Endothelial cell of umbilical vein (primary cell): ENCODE data around the gene PEX10. TPM values are rescaled to one million over a fixed set of nuclear protein-coding genes. Genes with fewer than 3 reads are reported as not detected.

Experiments
- BruUV-seq: library from RNA; stranded (reverse); fragments of 400-500 nt; replicated peaks from 2 replicates; lab custom pipeline; 2021; lab: Mats Ljungman, UMichigan
- CTCF ChIA-PET: fragments of 300-600, 350-600 bp; sonication (Branson Sonifier 250); formaldehyde crosslinking; loops from one replicate; lab custom pipeline; 2021; ENCODE audit warnings: antibody characterized with exemption, inconsistent platforms; lab: Charles Lee
- POLR2A ChIA-PET: fragments of 300-600, 350-600 bp; sonication (Branson Sonifier 250); formaldehyde crosslinking; loops from one replicate; lab custom pipeline; 2021; ENCODE audit warnings: antibody characterized with exemption, inconsistent platforms; lab: Charles Lee
- DNase-seq: peaks from one replicate; pipeline ENCODE4 v3.0.0-alpha.2; 2011; ENCODE audit warnings: low read depth, low spot score
- FAIRE-seq: peaks from 2 replicates; lab custom pipeline; 2011; peaks lifted over from hg19 to GRCh38; lab: Jason Lieb, UNC
- H2AFZ ChIP-seq: 2 replicates; pipeline ENCODE4 v1.6.0; 2012; ENCODE audit warnings: low read depth, low read length, control low read depth, inconsistent platforms
- H3K27ac ChIP-seq: 2 replicates; pipeline ENCODE4 v1.5.1; 2011; ENCODE audit warnings: low read depth, mild to moderate bottlenecking, control low read depth, low read length, moderate library complexity; ENCODE audit not compliant: insufficient read depth
- H3K27me3 ChIP-seq, 2 experiments: 2 replicates each; pipeline versions ENCODE4 v1.6.0 to v1.6.1; 2011; ENCODE audit warnings: low read length in 2 of 2, mixed read lengths in 1 of 2; ENCODE audit not compliant: control insufficient read depth in 2 of 2, insufficient read depth in 2 of 2
- H3K36me3 ChIP-seq, 2 experiments: 2 replicates in 1 of 2; 3 replicates in 1 of 2; pipeline ENCODE4 v1.5.1; 2011; ENCODE audit warnings: low read length in 2 of 2, mild to moderate bottlenecking in 1 of 2, moderate library complexity in 1 of 2; ENCODE audit not compliant: control insufficient read depth in 2 of 2, insufficient read depth in 2 of 2; ENCODE audit errors: extremely low read depth in 1 of 2
- H3K4me1 ChIP-seq: 3 replicates; pipeline ENCODE4 v1.5.1; 2011; ENCODE audit warnings: mild to moderate bottlenecking, low read length; ENCODE audit not compliant: control insufficient read depth, insufficient read depth; ENCODE audit errors: extremely low read depth
- H3K4me2 ChIP-seq: 2 replicates; pipeline ENCODE4 v1.6.1; 2011; ENCODE audit warnings: low read length, control low read depth, mixed read lengths; ENCODE audit not compliant: insufficient read depth
- H3K4me3 ChIP-seq, 3 experiments: fragments of 200-600 bp in 1 of 3; sonication (generic), shearing (Covaris generic) in 1 of 3; replicated peaks in 1 of 3; 2 replicates each; pipeline ENCODE4 v1.5.1; 2011 to 2016; ENCODE audit warnings: control low read depth in 3 of 3, low read length in 3 of 3, mild to moderate bottlenecking in 2 of 3, inconsistent platforms in 1 of 3, low read depth in 1 of 3, moderate library complexity in 1 of 3; ENCODE audit not compliant: insufficient read depth in 1 of 3
- H3K79me2 ChIP-seq: 2 replicates; pipeline ENCODE4 v1.6.0; 2012; ENCODE audit warnings: low read length, inconsistent platforms; ENCODE audit not compliant: control insufficient read depth, insufficient read depth
- H3K9ac ChIP-seq: replicated peaks from 2 replicates; pipeline ENCODE3; 2011; ENCODE audit warnings: low read length, control low read depth; ENCODE audit not compliant: insufficient read depth; ENCODE audit errors: extremely low read depth
- H3K9me1 ChIP-seq: replicated peaks from 3 replicates; pipeline ENCODE4 v1.6.0; 2011; ENCODE audit warnings: mild to moderate bottlenecking, low read length; ENCODE audit not compliant: control insufficient read depth, insufficient read depth; ENCODE audit errors: extremely low read depth
- H3K9me3 ChIP-seq: replicated peaks from 2 replicates; pipeline ENCODE4 v1.5.1; 2012; ENCODE audit warnings: low read length, inconsistent platforms; ENCODE audit not compliant: control insufficient read depth, insufficient read depth
- H4K20me1 ChIP-seq: replicated peaks from 2 replicates; pipeline ENCODE3; 2011; ENCODE audit warnings: mild to moderate bottlenecking, low read length; ENCODE audit not compliant: control insufficient read depth, insufficient read depth; ENCODE audit errors: extremely low read depth
- EZH2 ChIP-seq: IDR thresholded peaks from 2 replicates; pipeline ENCODE4 v1.6.1; 2012; ENCODE audit warnings: borderline replicate concordance, low read depth, mild to moderate bottlenecking, moderate library complexity, low read length, inconsistent platforms; ENCODE audit not compliant: severe bottlenecking
- FOS ChIP-seq: IDR thresholded peaks from 2 replicates; pipeline ENCODE4 v1.6.1; 2011; ENCODE audit warnings: mild to moderate bottlenecking, low read length, moderate library complexity, borderline replicate concordance; ENCODE audit not compliant: insufficient read depth
- GATA2 ChIP-seq: IDR thresholded peaks from 2 replicates; pipeline ENCODE4 v1.7.0; 2011; ENCODE audit warnings: low read depth, mild to moderate bottlenecking, moderate library complexity, mixed read lengths, low read length; ENCODE audit not compliant: insufficient read length, insufficient read depth
- JUN ChIP-seq: IDR thresholded peaks from 2 replicates; pipeline ENCODE4 v1.6.1; 2011; ENCODE audit warnings: borderline replicate concordance, low read depth; ENCODE audit not compliant: insufficient read length, insufficient read depth
- MYC ChIP-seq: IDR thresholded peaks from one replicate; pipeline ENCODE4 v1.6.1; 2011; ENCODE audit warnings: mild to moderate bottlenecking, low read depth, low read length
- POLR2A ChIP-seq: IDR thresholded peaks from 2 replicates; pipeline ENCODE4 v1.6.1; 2012; ENCODE audit warnings: low read depth, mild to moderate bottlenecking, control low read depth, low read length
- POLR2AphosphoS5 ChIP-seq: IDR thresholded peaks from 2 replicates; pipeline ENCODE4 v1.6.1; 2012; ENCODE audit warnings: low read depth, mild to moderate bottlenecking, control low read depth, low read length, moderate library complexity; ENCODE audit not compliant: insufficient read depth
- dilution Hi-C: fragments of 300-500 bp; cut with MboI; formaldehyde crosslinking; loops from one replicate; pipeline ENCODE4 v1.15.0; 2019; ENCODE audit warnings: low sequenced_read_pairs; ENCODE audit not compliant: extremely low pct_ligation_motif_present
- intact Hi-C: fragments of 100-400 bp; cut with micrococcal nuclease; formaldehyde crosslinking; loops from one replicate; pipeline ENCODE4 v1.10.0; 2022
- polyA plus RNA-seq, 4 experiments: library from polyadenylated mRNA; depleted of rRNA in 3 of 4; stranded (reverse) in 3 of 4; unstranded in 1 of 4; fragments of >200 nt; gene quantifications; 2 replicates each; pipeline versions ENCODE4 v1.2.1 to v1.2.3, GENCODE V29; 2011 to 2012; ENCODE audit warnings: missing spikeins in 1 of 4
- total RNA-seq: library from RNA; stranded (reverse); gene quantifications from 2 replicates; pipeline ENCODE4 v1.2.3, GENCODE V29; 2021
- TF ChIP-seq, protein P1 (sequence below), 2 donors: IDR thresholded peaks; 1 replicate in 1 of 2; 2 replicates in 1 of 2; pipeline ENCODE4 v1.5.1; 2011; ENCODE audit warnings: low read length in 2 of 2, mild to moderate bottlenecking in 2 of 2, moderate library complexity in 2 of 2, control low read depth in 1 of 2, inconsistent platforms in 1 of 2, low read depth in 1 of 2; ENCODE audit not compliant: insufficient read depth in 1 of 2; ENCODE audit errors: extremely low read depth in 1 of 2
- TF ChIP-seq, protein P2 (sequence below): IDR thresholded peaks from 2 replicates; pipeline ENCODE4 v1.6.1; 2011; ENCODE audit not compliant: insufficient read depth, insufficient read length

The PEX10 gene
- total and polyA plus RNA-seq, 2 donors (not counting 3 experiments of a cell fraction or from before 2014, with no cell fraction given) = 25.1 to 26.7 TPM

DNA sequence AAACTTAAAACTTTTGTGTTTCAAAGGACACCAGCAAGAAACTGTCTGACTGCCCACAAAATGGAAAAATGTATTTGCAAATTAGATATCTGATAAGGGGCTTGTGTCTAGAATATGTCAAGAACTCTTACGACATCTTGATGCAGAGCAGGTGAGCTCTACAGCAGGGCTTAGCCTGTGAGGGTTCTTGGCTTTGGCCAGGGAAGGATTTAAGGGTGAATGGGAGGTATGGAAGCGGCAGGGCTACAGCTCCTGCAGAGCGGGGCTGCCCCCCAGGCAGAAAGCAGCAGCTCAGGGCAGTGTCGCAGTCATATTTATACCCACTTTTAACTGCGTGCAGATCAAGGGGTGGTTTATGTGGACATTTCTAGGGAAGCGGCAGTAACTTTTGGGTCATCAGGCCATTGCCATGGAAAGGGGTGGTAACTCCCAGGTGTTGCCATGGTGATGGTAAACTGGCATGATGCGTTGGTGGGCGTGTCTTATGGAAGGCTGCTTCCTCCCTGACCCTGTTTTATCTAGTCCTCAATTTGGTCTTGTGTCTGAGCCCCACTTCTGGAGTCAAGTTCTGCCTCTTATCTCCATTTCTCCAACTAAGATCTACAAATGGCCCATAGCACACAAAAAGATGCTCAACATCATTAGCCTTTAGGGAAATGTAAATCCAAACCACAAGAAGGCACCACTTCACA, 44.2 kb downstream of the PEX10 start:
- no peaks in the 10 kb centered on the region for H3K79me2 ChIP-seq
- no peak overlapping the region for H2AFZ ChIP-seq
- intact Hi-C loops (no loop called here), dilution Hi-C loops (no loop called here)
- CTCF ChIA-PET = interaction anchor here (1.1 to 3.4 kb wide), 4 partner anchors 11 to 173 kb away, joined by 3 to 15 read pairs (median 4); partner anchors contain the start of gene FAAP20
- TF ChIP-seq MYC (no peak), GATA2 (no peak), EZH2 (no peak), JUN (no peak), POLR2AphosphoS5 (no peak), FOS (no peak), POLR2A (no peak)
- TF ChIP-seq, protein P1, sequence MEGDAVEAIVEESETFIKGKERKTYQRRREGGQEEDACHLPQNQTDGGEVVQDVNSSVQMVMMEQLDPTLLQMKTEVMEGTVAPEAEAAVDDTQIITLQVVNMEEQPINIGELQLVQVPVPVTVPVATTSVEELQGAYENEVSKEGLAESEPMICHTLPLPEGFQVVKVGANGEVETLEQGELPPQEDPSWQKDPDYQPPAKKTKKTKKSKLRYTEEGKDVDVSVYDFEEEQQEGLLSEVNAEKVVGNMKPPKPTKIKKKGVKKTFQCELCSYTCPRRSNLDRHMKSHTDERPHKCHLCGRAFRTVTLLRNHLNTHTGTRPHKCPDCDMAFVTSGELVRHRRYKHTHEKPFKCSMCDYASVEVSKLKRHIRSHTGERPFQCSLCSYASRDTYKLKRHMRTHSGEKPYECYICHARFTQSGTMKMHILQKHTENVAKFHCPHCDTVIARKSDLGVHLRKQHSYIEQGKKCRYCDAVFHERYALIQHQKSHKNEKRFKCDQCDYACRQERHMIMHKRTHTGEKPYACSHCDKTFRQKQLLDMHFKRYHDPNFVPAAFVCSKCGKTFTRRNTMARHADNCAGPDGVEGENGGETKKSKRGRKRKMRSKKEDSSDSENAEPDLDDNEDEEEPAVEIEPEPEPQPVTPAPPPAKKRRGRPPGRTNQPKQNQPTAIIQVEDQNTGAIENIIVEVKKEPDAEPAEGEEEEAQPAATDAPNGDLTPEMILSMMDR (IDR thresholded peaks at IDR 0.05; ENCODE audit: extremely low read depth in 1 of 2, insufficient read depth in 1 of 2, low read depth in 1 of 2, low read length in 2 of 2) = no peak
- TF ChIP-seq, protein P2, sequence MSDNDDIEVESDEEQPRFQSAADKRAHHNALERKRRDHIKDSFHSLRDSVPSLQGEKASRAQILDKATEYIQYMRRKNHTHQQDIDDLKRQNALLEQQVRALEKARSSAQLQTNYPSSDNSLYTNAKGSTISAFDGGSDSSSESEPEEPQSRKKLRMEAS = no peak
- H4K20me1 ChIP-seq = no peaks in the 10 kb centered on the region
- no peak overlapping the region for H3K4me3 ChIP-seq
- POLR2A ChIA-PET = no interaction called here
- H3K27ac ChIP-seq = no peak overlapping the region
- no peaks in the 10 kb centered on the region for H3K9me3 ChIP-seq
- no peak overlapping the region for H3K9ac ChIP-seq
- no peaks in the 10 kb centered on the region for H3K4me1 ChIP-seq
- H3K36me3 ChIP-seq = no peaks in the 10 kb centered on the region
- no peak overlapping the region for H3K4me2 ChIP-seq
- no peaks in the 10 kb centered on the region for H3K9me1 ChIP-seq
- DNase-seq = no peak
- no peaks in the 10 kb centered on the region for H3K27me3 ChIP-seq
- BruUV-seq = no TSS peak
- FAIRE-seq = no peak
